Gastroesophageal sphincter (tissue), 3 donors: Measurements from ENCODE around the gene NFIX.

Source experiments
- CTCF ChIP-seq, 4 experiments: fragments of 200-600 bp in 2 of 4; fragments of 450-650 bp in 2 of 4; sonication (generic) in 1 of 4; IDR thresholded peaks; one replicate each; pipeline ENCODE4 v1.5.1; 2017 to 2019; ENCODE audit warnings: antibody characterized with exemption in 4 of 4, mild to moderate bottlenecking in 2 of 4, moderate library complexity in 2 of 4
- POLR2A ChIP-seq, 2 donors: fragments of 450-650 bp; IDR thresholded peaks; one replicate each; pipeline ENCODE4 v1.6.1; 2017; ENCODE audit warnings: antibody characterized with exemption in 2 of 2, mild to moderate bottlenecking in 2 of 2, moderate library complexity in 1 of 2

- TF ChIP-seq POLR2A (IDR thresholded peaks at IDR 0.05) = no peak
- no peak for TF ChIP-seq CTCF (IDR thresholded peaks at IDR 0.05)
Measured at GRCh38 chr19:13076787-13077186, 81.5 kb downstream of the NFIX start.
